Measurements from ENCODE around the gene ARL16.

The ARL16 gene

GRCh38 chr17:81683584-81684441, at the start of gene ARL16, which contains the start of gene HGS:
Gene ARL16, minus strand, starts transcription at chr17:81683797. Its CDS starts 44 bp downstream, at chr17:81683753.
Gene HGS, plus strand, starts transcription at chr17:81684011. Its CDS starts 56 bp downstream, at chr17:81684067.
- peak; percentile 97 for DNase-seq

- DNase-seq: no peak
These were observed 43.9 kb upstream of the ARL16 start for GRCh38 chr17:81727324-81728031.

GRCh38 chr17:81726004-81726403, 42.4 kb upstream of the ARL16 start:
- no peak for DNase-seq

GRCh38 chr17:81725439-81725838, 41.8 kb upstream of the ARL16 start:
- no peak for DNase-seq

- DNase-seq: no peak
These were observed 40.1 kb upstream of the ARL16 start for GRCh38 chr17:81723651-81724209.

- DNase-seq: no peak
These were observed 38.9 kb upstream of the ARL16 start for GRCh38 chr17:81722184-81723120.

GRCh38 chr17:81720267-81721071, 36.9 kb upstream of the ARL16 start:
- DNase-seq: no peak

- DNase-seq: no peak
These were observed 36.0 kb upstream of the ARL16 start for GRCh38 chr17:81719410-81720266.

- DNase-seq: no peak
These were observed 34.1 kb upstream of the ARL16 start for GRCh38 chr17:81717766-81718089.

GRCh38 chr17:81717049-81717765, 33.6 kb upstream of the ARL16 start:
- no peak for DNase-seq

GRCh38 chr17:81716674-81716996, 33.0 kb upstream of the ARL16 start:
- DNase-seq: no peak

- DNase-seq: no peak
These were observed 32.5 kb upstream of the ARL16 start for GRCh38 chr17:81715872-81716673.

GRCh38 chr17:81715107-81715871, 31.7 kb upstream of the ARL16 start:
- no peak for DNase-seq

- DNase-seq: no peak
These were observed 31.0 kb upstream of the ARL16 start for GRCh38 chr17:81714412-81715106.

- no peak for DNase-seq
These were observed 30.2 kb upstream of the ARL16 start for GRCh38 chr17:81713556-81714411.

- DNase-seq: no peak
These were observed 29.5 kb upstream of the ARL16 start for GRCh38 chr17:81713004-81713555.
